K562 (cell line): ENCODE data around the gene DRC1. TPM values are rescaled to one million over a fixed set of nuclear protein-coding genes. Genes with fewer than 3 reads are reported as not detected.
A peak's percentile ranks its signal among the peaks of the same experiment; 100 is the strongest.

ENCODE experiments used
- ADNP ChIP-seq: fragments of 200-800 bp; sonication (Bioruptor generic); IDR thresholded peaks from 2 replicates; pipeline ENCODE4 v1.6.1; 2016; ENCODE audit warnings: missing genetic modification characterization, missing compliant biosample characterization
- ARID1B ChIP-seq: fragments of 450-650 bp; IDR thresholded peaks from 2 replicates; pipeline ENCODE4 v1.6.1; 2016; ENCODE audit warnings: antibody characterized with exemption, mild to moderate bottlenecking, inconsistent platforms
- BHLHE40 ChIP-seq: IDR thresholded peaks from 2 replicates; pipeline ENCODE4 v1.6.1; 2011; ENCODE audit warnings: low read length, improper control_type of control experiment
- CBFA2T2 ChIP-seq: fragments of 450-650 bp; conservative IDR thresholded peaks from 2 replicates; pipeline ENCODE4 v1.6.1; 2017; ENCODE audit warnings: mild to moderate bottlenecking
- DACH1 ChIP-seq: fragments of 450-650 bp; IDR thresholded peaks from 2 replicates; pipeline ENCODE4 v1.6.1; 2018; ENCODE audit not compliant: partially characterized antibody
- DPF2 ChIP-seq: fragments of 450-650 bp; IDR thresholded peaks from 2 replicates; pipeline ENCODE4 v1.6.1; 2016
- EP400 ChIP-seq: fragments of 450-650 bp; IDR thresholded peaks from 2 replicates; pipeline ENCODE4 v1.6.1; 2017; ENCODE audit warnings: antibody characterized with exemption, mild to moderate bottlenecking, moderate library complexity
- KDM5B ChIP-seq: fragments of 200-600 bp; sonication (generic); IDR thresholded peaks from 2 replicates; pipeline ENCODE4 v1.6.1; 2012; ENCODE audit warnings: low read depth, mild to moderate bottlenecking, moderate library complexity, low read length, control low read depth, inconsistent platforms; ENCODE audit not compliant: insufficient replicate concordance
- MTA1 ChIP-seq: fragments of 450-650 bp; IDR thresholded peaks from 2 replicates; pipeline ENCODE4 v1.6.1; 2017; ENCODE audit warnings: borderline replicate concordance
- PCBP2 ChIP-seq: fragments of 200-400 bp; formaldehyde crosslinking; IDR thresholded peaks from 2 replicates; pipeline ENCODE4 v1.6.1; 2018; ENCODE audit warnings: low read length, low read depth, mild to moderate bottlenecking, moderate library complexity; ENCODE audit not compliant: poor library complexity, severe bottlenecking
- SMARCC2 ChIP-seq: fragments of 450-650 bp; IDR thresholded peaks from 2 replicates; pipeline ENCODE4 v1.6.1; 2017; ENCODE audit warnings: antibody characterized with exemption, moderate library complexity, mild to moderate bottlenecking, low read depth
- SNIP1 ChIP-seq: fragments of 450-650 bp; IDR thresholded peaks from 2 replicates; pipeline ENCODE4 v1.7.1; 2017; ENCODE audit warnings: low read depth, mild to moderate bottlenecking
- TEAD1 ChIP-seq, 2 experiments: fragments of 450-650 bp in 1 of 2; sonication (generic) in 1 of 2; formaldehyde crosslinking; IDR thresholded peaks; 2 replicates each; pipeline versions ENCODE4 v1.4.0 to v1.8.0; 2020 to 2022; ENCODE audit warnings: mild to moderate bottlenecking in 2 of 2, missing genetic modification reagents in 1 of 2
- ZNF121 ChIP-seq: sonication (generic); formaldehyde crosslinking; conservative IDR thresholded peaks from 2 replicates; pipeline ENCODE4 v1.8.0; 2022; ENCODE audit warnings: missing genetic modification reagents
- polyA plus RNA-seq, 8 experiments: library from polyadenylated mRNA; depleted of rRNA in 4 of 8; stranded (reverse) in 5 of 8; unstranded in 3 of 8; fragments of >200 nt; fragmentation: Nextera tagmentation in 2 of 8; fragmentation: Illumina TruSeq in 1 of 8; extraction: Ambion mirVana in 2 of 8; extraction: Trizol in 1 of 8; gene quantifications; 2 replicates each; pipeline versions ENCODE4 v1.2.1 to v1.2.3, GENCODE V29; 2011 to 2014; ENCODE audit warnings: inconsistent platforms in 1 of 8, missing spikeins in 1 of 8
- total RNA-seq, 7 experiments: library from RNA; depleted of rRNA in 6 of 7; stranded (reverse); fragments of >200 nt in 6 of 7; fragmentation: Illumina TruSeq in 2 of 7; extraction: Trizol in 2 of 7; gene quantifications; 2 replicates each; pipeline versions ENCODE4 v1.2.1 to v1.2.3, GENCODE V29; 2011 to 2021; ENCODE audit warnings: low replicate concordance in 1 of 7
- TF ChIP-seq, protein P1 (sequence below), 2 experiments: fragments of 450-650 bp; conservative IDR thresholded peaks; 2 replicates each; pipeline ENCODE4 v1.6.1; 2017; ENCODE audit warnings: mild to moderate bottlenecking in 2 of 2, moderate library complexity in 2 of 2
- TF ChIP-seq, protein P2 (sequence below), 2 experiments: fragments of 450-650 bp; IDR thresholded peaks; 2 replicates each; pipeline ENCODE4 v1.6.1; 2016; ENCODE audit warnings: mild to moderate bottlenecking in 2 of 2, borderline replicate concordance in 1 of 2, low read depth in 1 of 2, moderate library complexity in 1 of 2

The DRC1 gene
- total and polyA plus RNA-seq, 9 of the 15 experiments (the other 6 are each of a cell fraction or from before 2014, with no cell fraction given), result 0.07 to 0.10 TPM; not detected in 7

DNA sequence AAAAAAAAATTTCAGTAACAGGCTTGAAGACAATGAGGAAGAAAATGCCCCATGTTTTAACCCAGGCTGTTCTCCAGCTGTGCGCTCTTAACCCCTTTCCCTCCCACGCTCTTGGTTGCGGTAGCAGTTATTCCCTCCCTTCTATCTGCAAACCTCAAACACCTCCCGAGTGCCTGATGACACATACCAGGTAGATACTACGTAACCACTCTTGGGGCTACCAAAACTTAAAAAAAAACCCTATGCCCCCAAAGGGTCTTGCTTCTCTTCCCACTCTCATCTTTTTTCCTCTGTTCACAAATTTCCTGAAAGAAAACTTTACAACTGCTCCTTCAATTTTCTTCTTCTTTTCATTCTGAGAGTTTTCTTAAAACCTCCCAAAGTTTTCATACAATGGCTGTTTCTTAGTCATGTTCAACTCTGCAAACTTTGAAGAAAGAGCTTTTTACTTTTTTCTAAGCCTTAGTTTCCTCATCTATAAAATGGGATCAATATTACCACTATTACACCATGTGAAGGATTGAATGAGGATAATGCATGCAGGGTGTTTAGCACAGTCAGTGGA, 4.9 kb upstream of the DRC1 start (continued):
- TF ChIP-seq SMARCC2, result peak; percentile 50; the same call in 1 of the 2 replicates
- TF ChIP-seq DACH1, result peak; percentile 76
- no peak for TF ChIP-seq PCBP2
- TF ChIP-seq EP400, result no peak
- peak; percentile 45; the same call in 1 of the 2 replicates for TF ChIP-seq CBFA2T2
- peak; percentile 95 for TF ChIP-seq ADNP (tag)
- TF ChIP-seq BHLHE40, result 0 out of 2 replicates have a peak, but pooled peaks have one; percentile 29
- peak; percentile 73; the same call in 1 of the 2 replicates for TF ChIP-seq MTA1
- TF ChIP-seq, protein P1, sequence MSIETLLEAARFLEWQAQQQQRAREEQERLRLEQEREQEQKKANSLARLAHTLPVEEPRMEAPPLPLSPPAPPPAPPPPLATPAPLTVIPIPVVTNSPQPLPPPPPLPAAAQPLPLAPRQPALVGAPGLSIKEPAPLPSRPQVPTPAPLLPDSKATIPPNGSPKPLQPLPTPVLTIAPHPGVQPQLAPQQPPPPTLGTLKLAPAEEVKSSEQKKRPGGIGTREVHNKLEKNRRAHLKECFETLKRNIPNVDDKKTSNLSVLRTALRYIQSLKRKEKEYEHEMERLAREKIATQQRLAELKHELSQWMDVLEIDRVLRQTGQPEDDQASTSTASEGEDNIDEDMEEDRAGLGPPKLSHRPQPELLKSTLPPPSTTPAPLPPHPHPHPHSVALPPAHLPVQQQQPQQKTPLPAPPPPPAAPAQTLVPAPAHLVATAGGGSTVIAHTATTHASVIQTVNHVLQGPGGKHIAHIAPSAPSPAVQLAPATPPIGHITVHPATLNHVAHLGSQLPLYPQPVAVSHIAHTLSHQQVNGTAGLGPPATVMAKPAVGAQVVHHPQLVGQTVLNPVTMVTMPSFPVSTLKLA (conservative IDR thresholded peaks at IDR 0.05), result 0 out of 4 replicates have a peak, but pooled peaks of 1 of the 2 experiments have one; percentile 33
- TF ChIP-seq TEAD1 (CRISPR knock-in tag; IDR thresholded peaks at IDR 0.05), result peak; percentile 11 to 84; a peak in 3 of 4 replicates
- TF ChIP-seq, protein P2, sequence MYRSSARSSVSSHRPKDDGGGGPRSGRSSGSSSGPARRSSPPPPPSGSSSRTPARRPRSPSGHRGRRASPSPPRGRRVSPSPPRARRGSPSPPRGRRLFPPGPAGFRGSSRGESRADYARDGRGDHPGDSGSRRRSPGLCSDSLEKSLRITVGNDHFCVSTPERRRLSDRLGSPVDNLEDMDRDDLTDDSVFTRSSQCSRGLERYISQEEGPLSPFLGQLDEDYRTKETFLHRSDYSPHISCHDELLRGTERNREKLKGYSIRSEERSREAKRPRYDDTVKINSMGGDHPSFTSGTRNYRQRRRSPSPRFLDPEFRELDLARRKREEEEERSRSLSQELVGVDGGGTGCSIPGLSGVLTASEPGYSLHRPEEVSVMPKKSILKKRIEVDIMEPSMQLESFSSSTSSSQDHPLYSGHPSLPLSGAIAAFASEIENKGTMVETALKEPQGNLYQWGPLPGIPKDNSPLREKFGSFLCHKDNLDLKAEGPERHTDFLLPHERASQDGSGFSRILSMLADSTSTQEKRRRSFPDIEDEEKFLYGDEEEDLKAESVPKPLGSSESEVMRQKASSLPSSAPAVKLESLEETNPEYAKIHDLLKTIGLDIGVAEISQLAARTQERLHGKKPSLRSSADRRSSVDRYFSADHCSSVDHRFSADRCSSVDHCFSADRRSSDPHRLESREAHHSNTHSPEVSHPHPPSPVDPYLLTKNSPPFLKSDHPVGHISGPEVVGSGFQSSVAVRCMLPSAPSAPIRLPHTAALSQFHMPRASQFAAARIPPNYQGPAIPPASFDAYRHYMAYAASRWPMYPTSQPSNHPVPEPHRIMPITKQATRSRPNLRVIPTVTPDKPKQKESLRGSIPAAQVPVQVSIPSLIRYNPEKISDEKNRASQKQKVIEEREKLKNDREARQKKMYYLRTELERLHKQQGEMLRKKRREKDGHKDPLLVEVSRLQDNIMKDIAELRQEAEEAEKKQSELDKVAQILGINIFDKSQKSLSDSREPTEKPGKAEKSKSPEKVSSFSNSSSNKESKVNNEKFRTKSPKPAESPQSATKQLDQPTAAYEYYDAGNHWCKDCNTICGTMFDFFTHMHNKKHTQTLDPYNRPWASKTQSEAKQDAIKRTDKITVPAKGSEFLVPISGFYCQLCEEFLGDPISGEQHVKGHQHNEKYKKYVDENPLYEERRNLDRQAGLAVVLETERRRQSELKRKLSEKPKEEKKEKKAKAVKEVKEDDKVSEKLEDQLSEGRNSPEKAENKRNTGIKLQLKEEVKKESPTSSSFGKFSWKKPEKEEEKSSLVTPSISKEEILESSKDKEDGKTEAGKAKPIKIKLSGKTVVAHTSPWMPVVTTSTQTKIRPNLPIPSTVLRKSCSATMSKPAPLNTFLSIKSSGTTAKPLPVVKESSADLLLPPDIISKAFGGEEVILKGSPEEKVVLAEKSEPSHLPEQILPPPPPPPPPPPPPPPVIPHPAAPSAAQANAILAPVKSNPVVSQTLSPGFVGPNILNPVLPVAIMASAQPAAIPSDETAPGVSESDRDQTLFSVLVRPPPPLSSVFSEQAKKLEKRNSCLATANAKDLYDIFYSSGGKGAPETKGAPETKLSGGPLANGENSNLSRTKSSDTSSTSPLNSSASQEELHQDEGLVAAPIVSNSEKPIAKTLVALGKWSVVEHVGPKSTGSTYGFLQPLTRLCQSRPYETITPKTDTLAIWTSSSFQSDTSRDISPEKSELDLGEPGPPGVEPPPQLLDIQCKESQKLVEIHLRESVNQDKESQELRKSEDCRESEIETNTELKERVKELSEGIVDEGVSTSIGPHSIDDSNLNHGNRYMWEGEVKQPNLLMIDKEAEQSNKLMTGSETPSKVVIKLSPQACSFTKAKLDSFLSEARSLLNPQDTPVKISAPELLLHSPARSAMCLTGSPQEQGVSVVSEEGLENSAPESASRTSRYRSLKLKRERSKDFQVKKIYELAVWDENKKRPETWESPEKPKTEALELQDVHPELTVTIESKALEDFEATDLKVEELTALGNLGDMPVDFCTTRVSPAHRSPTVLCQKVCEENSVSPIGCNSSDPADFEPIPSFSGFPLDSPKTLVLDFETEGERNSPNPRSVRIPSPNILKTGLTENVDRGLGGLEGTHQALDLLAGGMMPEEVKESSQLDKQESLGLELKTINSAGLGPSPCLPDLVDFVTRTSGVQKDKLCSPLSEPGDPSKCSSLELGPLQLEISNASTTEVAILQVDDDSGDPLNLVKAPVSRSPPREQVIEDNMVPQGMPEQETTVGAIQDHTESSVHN (IDR thresholded peaks at IDR 0.05; ENCODE audit: borderline replicate concordance in 1 of 2, low read depth in 1 of 2), result peak in 1 of 2 experiments; percentile 73; a peak in 2 of 4 replicates
- TF ChIP-seq ZNF121 (CRISPR knock-in tag), result no peak
- TF ChIP-seq ARID1B, result peak; percentile 84
- TF ChIP-seq SNIP1, result no peak
- TF ChIP-seq KDM5B, result no peak
- TF ChIP-seq DPF2, result peak; percentile 82
